ENCODE measurements around the gene AHCY.
"Not testable (repeated sequence)": the region's sequence is repeated elsewhere in the genome, so short reads cannot be mapped to it uniquely, and the experiment has no call there.

Gene AHCY

GRCh38 chr20:34322267-34323105 is 19.3 kb upstream of the AHCY start:
- no peak for DNase-seq

DNA sequence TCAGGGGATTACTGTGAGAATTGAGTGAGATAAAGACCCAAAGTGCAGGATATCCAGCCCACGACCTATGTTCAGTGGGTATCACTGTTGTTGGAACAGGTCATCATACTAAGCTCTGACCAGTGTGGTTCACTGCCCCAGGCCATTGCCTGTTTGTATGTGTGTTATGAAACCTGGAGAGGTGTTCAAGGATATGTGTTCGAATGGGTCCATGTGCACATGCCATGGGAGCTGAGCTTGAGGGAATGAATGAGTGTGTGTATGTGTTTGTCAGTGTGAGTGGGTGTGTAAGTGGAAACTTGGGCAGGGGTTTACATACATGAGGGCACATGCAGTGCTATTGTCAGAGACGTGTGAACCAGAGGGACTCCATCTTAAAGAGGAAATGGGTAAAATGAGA is 17.7 kb upstream of the AHCY start:
- DNase-seq: no peak

DNA sequence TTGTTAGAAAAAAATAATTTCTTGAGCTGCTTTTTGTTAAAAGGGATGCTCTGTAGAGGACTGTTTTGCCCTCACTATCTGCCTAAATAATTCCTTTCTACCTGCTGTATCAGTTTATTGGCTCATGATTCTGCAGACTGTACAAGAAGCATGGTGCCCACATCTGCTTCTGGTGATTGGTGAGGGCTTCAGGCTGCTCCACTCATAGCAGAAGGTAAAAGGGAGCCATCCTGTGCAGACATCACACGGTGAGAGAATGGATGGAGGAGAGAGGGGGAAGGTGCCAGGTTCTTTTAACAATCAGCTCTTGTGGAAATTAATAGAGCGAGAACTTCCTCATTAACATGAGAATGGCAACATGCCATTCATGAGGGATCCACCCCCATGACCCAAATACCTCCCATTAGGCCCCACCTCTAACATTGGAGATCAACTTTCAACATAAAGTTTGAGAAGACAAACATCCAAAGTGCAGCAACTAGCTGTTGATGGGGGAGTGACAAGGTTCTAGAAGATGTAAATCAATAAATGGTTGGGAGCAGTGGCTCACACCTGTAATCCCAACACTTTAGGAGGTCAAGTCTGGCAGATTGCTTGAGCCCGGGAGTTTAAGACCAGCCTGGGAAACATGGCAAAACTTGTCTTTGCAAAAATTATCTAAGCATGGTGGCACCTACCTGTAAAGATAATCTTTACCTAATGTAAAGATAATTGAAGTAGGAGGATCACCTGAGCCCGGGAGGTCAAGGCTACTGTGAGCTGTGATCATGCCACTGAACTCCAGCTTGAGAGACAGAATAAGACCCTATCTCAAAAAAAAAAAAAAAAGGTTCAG is 15.7 kb upstream of the AHCY start:
- DNase-seq: no peak

- no peak for DNase-seq
Measured at GRCh38 chr20:34316196-34316814, 13.2 kb upstream of the AHCY start.

DNA sequence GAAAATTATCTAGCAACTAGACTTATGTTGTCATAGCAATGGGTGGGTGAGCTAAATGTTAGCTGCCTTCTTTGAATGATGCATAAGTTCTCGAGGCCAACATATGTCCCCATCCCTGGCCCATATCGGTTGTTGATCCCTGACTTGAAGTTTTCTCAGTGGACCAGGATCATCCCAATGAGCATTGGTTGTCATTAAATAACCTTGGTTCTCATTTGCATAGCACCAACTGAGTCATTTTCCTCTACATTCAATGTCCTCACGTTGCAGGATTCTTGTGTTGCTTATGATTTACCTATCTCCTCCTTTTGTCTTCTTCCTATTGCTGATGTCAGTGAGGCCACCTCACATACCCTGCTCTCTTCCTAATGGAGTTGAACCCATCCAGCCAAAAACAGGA is 12.1 kb upstream of the AHCY start:
- no peak for DNase-seq

GRCh38 chr20:34312544-34313217 is 9.5 kb upstream of the AHCY start:
- peak; percentile 86 for DNase-seq

DNA sequence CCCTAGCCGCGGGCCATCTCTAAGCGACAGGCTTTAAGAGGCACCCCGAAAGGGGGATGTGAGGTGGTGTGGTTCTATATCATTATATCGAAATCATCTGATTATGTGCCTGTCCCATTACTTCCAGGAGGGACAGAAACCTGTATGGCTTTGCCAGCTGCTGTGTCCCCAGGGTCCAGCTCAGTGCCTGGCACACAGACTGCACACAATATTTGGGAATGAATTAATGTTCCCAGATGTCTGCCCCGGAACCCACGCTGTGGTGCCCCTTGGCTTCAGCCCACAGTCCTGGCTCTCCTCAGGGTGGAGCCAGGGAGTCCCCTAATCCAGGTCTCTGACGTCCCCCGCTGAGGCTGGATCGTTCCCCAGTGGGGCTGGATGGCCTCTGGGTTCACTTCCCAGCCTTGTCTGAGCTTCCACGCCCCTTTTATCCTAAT is 8.9 kb upstream of the AHCY start:
- no peak for DNase-seq

DNA sequence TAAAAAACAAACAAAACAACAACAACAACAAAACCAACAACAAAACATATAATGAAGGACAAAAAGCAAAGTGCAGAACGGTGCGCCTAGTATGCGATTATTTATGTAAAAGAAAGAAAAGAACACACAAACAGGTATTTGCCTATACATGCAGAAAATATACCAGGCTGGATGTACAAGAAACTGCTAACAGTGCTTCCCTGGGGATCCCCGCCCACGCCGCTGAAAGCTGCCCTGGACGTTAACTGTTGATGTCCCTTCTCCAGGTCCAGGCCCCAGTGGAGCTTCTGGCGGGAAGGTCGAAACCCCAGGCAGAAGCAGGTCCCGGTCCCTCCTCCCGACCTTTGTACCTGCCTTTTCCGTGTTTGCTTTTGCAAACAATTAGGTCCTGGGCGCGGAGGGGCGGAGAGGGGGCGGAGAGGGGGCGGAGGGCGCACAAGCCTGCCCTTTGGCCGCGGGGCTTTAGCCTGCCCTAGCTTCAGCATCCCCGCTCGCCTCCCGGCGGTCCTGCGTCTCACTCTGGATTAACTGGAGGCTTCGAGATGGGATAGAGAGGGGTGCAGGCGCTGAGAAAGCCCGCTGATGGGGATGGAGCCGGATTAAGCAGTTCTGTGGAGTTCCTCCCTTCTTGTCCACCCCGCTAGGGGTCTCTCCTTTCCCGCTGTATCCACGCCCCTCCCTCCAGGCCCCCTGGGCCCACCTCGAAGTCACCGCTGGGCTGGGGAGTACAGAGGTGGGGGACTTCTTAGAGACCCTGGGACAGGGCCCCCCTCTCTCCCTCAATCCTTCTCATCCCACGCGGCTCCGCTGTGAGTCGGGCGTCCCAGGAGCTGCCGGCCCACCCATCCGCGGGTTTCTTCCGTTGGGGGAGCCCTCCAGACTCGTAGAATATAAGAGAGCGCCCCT is 8.2 kb upstream of the AHCY start:
- DNase-seq: no peak

DNA sequence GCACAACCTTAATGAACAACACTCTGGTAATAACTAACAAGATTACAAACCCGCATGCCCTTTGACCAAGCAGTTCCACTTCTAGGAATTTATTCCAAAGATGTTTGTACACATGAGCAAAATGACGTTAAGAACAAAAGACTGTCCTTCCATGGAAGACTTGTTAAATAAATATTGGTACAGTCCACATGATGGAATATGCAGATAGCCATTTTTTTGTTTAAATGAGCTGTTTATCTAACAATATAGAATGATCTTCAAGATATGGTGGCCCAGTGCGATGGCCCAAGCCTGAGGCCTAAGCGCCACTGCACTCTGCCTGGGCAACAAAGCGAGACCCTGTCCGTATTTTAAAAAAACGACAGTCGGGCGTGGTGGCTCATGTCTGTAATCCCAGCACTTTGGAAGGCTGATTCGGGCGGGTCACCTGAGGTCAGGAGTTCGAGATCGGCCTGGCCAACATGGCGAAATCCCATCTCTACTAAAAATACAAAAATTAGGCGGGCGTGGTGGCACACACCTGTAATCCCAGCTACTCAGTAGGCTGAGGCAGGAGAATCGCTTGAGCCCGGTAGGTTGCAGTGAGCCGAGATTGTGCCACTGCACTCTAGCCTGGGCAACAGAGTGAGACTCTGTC is 7.4 kb upstream of the AHCY start:
- no peak for DNase-seq

GRCh38 chr20:34309691-34310090 is 6.5 kb upstream of the AHCY start:
- DNase-seq: no peak

- DNase-seq: no peak
Measured at GRCh38 chr20:34305333-34306230, 2.4 kb upstream of the AHCY start.

DNA sequence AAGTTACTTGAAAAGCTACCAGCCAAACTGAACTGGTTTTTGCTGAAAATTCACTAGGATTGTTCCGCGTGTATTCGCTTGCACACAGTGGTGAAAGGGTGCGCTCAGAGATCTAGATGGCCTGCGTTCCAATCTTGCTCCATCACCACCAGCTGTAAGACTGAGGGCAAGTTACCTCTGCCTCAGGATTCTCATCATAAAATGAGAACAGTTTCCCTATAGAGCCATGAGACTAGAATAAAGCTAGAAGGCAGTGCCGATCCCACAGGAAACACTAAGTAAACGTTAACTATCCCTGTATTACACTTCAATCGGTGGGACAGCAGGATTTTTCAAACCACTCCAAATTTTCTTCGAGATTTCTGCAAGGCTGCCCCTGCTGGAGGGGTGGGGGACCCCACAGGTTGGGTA is 838 bp downstream of the AHCY start:
- no peak for DNase-seq

- no peak for DNase-seq
Measured at GRCh38 chr20:34301587-34302311, 1.4 kb downstream of the AHCY start.

- DNase-seq: no peak
Measured at GRCh38 chr20:34300809-34301586, 2.2 kb downstream of the AHCY start.

GRCh38 chr20:34300256-34300806 is 2.8 kb downstream of the AHCY start:
- no peak for DNase-seq

GRCh38 chr20:34299556-34300255 is 3.4 kb downstream of the AHCY start:
- DNase-seq: no peak

DNA sequence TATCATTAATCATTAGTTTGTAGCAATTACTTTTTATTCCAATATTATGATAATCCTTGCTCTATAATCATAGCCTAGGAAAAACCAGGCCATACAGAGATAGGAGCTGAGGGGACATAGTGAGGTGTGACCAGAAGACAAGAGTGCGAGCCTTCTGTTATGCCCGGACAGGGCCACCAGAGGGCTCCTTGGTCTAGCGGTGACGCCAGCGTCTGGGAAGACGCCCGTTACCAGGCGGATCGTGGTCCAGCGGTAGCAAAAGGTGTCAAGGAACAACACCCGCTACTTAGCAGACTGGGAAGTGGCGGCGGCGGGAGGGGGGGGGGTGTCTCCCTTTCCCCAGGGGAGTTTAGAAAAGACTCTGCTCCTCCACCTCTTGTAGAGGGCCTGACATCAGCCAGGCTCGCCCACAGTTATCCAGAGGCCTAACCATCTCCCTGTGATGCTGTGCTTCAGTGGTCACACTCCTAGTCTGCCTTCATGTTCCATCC is 4.8 kb downstream of the AHCY start:
- DNase-seq: not testable (repeated sequence)

- DNase-seq: no peak
Measured at GRCh38 chr20:34296468-34296867, 6.7 kb downstream of the AHCY start.

Measured in CD4-positive, alpha-beta T cell treated with Interleukin-4 for 4 hours (primary cell).